Upper lobe of right lung (tissue), 1 donor: ENCODE data around the gene RNF146. TPM values are rescaled to one million over a fixed set of nuclear protein-coding genes. Genes with fewer than 3 reads are reported as not detected.

Experiments used
- ATAC-seq: fragments of 200-7000 bp; cut with Tn5 transposase; one replicate; pipeline ENCODE4 v1.9.1; 2020; ENCODE audit warnings: mild to moderate bottlenecking, moderate library complexity
- DNase-seq: peaks from one replicate; pipeline ENCODE4 v3.0.0-alpha.2; 2020
- H3K27ac ChIP-seq: fragments of 200-600 bp; one replicate; pipeline ENCODE4 v1.8.0; 2022
- H3K27me3 ChIP-seq: fragments of 200-600 bp; one replicate; pipeline ENCODE4 v1.8.0; 2022; ENCODE audit warnings: mild to moderate bottlenecking
- H3K36me3 ChIP-seq: fragments of 200-600 bp; one replicate; pipeline ENCODE4 v1.8.0; 2022
- H3K4me1 ChIP-seq: fragments of 200-600 bp; one replicate; pipeline ENCODE4 v1.8.0; 2022
- H3K4me3 ChIP-seq: fragments of 200-600 bp; one replicate; pipeline ENCODE4 v1.8.0; 2022; ENCODE audit warnings: mild to moderate bottlenecking
- H3K9me3 ChIP-seq: fragments of 200-600 bp; one replicate; pipeline ENCODE4 v1.8.0; 2022
- CTCF ChIP-seq: fragments of 200-600 bp; IDR thresholded peaks from one replicate; pipeline ENCODE4 v1.8.0; 2022; ENCODE audit warnings: antibody characterized with exemption
- intact Hi-C: fragments of 100-400 bp; cut with DNase I; formaldehyde crosslinking; loops from one replicate; pipeline ENCODE4 v1.11.0; 2022
- total RNA-seq: library from RNA; stranded (reverse); fragmentation: NEBNext Ultra II Directional; extraction: Animal tissue kit (Norgen Biotek cat#: 25700); gene quantifications from one replicate; pipeline ENCODE4 v1.2.1, GENCODE V29; 2021
- donor health status: DM: no; HTN: yes; CAD: no; lungs with severe emphysema.

The RNF146 gene
- total RNA-seq, 1 donor from 2014 or later: 54.6 TPM

DNA sequence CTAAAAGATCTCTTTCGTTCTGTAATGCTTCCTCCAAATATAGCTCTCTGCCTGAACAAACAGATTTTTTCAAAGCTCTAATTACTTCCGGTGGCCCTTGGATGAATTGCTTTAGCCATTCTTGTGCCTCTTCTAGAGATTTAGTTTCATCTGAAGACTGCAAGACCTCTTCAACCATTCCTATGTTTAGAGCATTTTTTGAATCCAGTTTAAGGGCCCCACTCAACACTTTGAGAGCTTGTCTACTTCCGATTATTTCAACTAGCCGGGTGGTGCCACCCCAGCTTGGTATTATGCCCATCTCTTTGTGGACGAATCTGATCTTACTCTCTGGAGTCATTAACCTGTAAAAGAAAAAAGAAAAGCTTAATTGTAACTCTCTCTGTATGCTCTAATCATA lies 23.3 kb downstream of the RNF146 start:
- Histone ChIP-seq H3K36me3 (peaks cover 58% of the 10 kb centered on the region), H3K4me3 (no peak overlapping the region), H3K27me3 (no peaks in the 10 kb centered on the region), H3K9me3 (no peaks in the 10 kb centered on the region), H3K4me1 (peaks cover 13% of the 10 kb centered on the region), H3K27ac (no peak overlapping the region)
- ATAC-seq (peak; percentile 80), DNase-seq (no peak)
- no peak for TF ChIP-seq CTCF
- intact Hi-C loops: no loop called here

GRCh38 chr6:127290391-127291265 lies 24.0 kb downstream of the RNF146 start:
- Histone ChIP-seq H3K4me3 (no peak overlapping the region), H3K36me3 (peaks cover 53% of the 10 kb centered on the region), H3K9me3 (no peaks in the 10 kb centered on the region), H3K4me1 (peaks cover 13% of the 10 kb centered on the region), H3K27me3 (no peaks in the 10 kb centered on the region), H3K27ac (peak overlapping the region; percentile 7)
- TF ChIP-seq CTCF: no peak
- DNase-seq (no peak), ATAC-seq (peak; percentile 38)
- intact Hi-C loops: no loop called here

DNA sequence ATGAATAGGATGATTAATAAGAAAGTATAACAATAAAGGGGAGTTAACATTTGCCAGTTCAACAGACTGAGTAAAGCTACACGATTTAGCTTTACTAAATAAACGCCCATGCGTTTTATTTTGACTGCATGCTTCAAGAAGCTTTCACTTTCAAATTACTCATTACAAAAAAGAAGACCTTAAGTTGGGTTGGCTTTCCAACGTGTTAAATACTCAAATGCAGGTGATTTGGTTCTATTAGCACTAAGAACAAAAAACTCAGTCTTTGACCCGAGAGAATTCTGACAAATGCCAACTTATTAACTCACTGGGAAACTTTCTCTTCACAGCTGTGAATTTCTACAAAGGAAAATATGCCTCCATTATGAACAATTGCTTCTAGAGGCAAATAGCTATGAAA lies 24.8 kb downstream of the RNF146 start:
- ATAC-seq (no peak), DNase-seq (no peak)
- intact Hi-C loops: no loop called here
- no peak for TF ChIP-seq CTCF
- Histone ChIP-seq H3K4me3 (no peak overlapping the region), H3K27me3 (no peaks in the 10 kb centered on the region), H3K4me1 (peaks cover 13% of the 10 kb centered on the region), H3K27ac (peak overlapping the region; percentile 7), H3K9me3 (no peaks in the 10 kb centered on the region), H3K36me3 (peaks cover 50% of the 10 kb centered on the region)

- H3K27ac ChIP-seq: no peak overlapping the region
- intact Hi-C loops: no loop called here
- H3K4me3 ChIP-seq: no peak overlapping the region
- H3K9me3 ChIP-seq: no peaks in the 10 kb centered on the region
- no peaks in the 10 kb centered on the region for H3K27me3 ChIP-seq
- TF ChIP-seq CTCF: no peak
- DNase-seq (no peak), ATAC-seq (no peak)
- peaks cover 19% of the 10 kb centered on the region for H3K36me3 ChIP-seq
- H3K4me1 ChIP-seq: peaks cover 11% of the 10 kb centered on the region
Measured at GRCh38 chr6:127297502-127298070, 30.9 kb downstream of the RNF146 start.

GRCh38 chr6:127298475-127298874 lies 31.8 kb downstream of the RNF146 start:
- TF ChIP-seq CTCF: no peak

More at GRCh38 chr6:127298475-127298874, 31.8 kb downstream of the RNF146 start:
- H3K9me3 ChIP-seq: no peaks in the 10 kb centered on the region
- no peak overlapping the region for H3K27ac ChIP-seq
- H3K4me3 ChIP-seq: no peak overlapping the region
- DNase-seq (no peak), ATAC-seq (no peak)
- H3K27me3 ChIP-seq: no peaks in the 10 kb centered on the region
- H3K4me1 ChIP-seq: peaks cover 11% of the 10 kb centered on the region
- intact Hi-C loops: no loop called here
- peaks cover 11% of the 10 kb centered on the region for H3K36me3 ChIP-seq
